Activated CD4-positive, CD25-positive, alpha-beta regulatory T cell treated with anti-CD3 and anti-CD28 coated beads, Interleukin-2, amount 50 U/mL, for 72 hours (primary cell): ENCODE data around the gene PPP6R2.

Experiments
- DNase-seq: peaks from one replicate; pipeline ENCODE4 v3.0.0; 2021

PPP6R2 gene

GRCh38 chr22:50342651-50343540, at the start of gene PPP6R2:
PPP6R2 (plus strand) TSS chr22:50343327; CDS start chr22:50393909, 50,582 bp downstream.
- DNase-seq: peak; percentile 94

GRCh38 chr22:50293441-50294318, 49.4 kb upstream of the PPP6R2 start:
- no peak for DNase-seq

GRCh38 chr22:50294319-50294656, 48.8 kb upstream of the PPP6R2 start:
- DNase-seq: no peak

- no peak for DNase-seq
Measured at GRCh38 chr22:50296658-50297490, 46.3 kb upstream of the PPP6R2 start.

GRCh38 chr22:50297510-50298265, 45.4 kb upstream of the PPP6R2 start:
- no peak for DNase-seq

- DNase-seq: no peak
Measured at GRCh38 chr22:50298266-50298637, 44.9 kb upstream of the PPP6R2 start.

GRCh38 chr22:50298937-50299784, 44.0 kb upstream of the PPP6R2 start:
- no peak for DNase-seq

GRCh38 chr22:50299785-50300619, 43.1 kb upstream of the PPP6R2 start:
- DNase-seq: no peak

GRCh38 chr22:50300620-50301257, 42.4 kb upstream of the PPP6R2 start:
- DNase-seq: no peak

- DNase-seq: no peak
Measured at GRCh38 chr22:50301581-50301991, 41.5 kb upstream of the PPP6R2 start.

GRCh38 chr22:50302041-50302541, 41.0 kb upstream of the PPP6R2 start:
- no peak for DNase-seq

GRCh38 chr22:50302564-50302963, 40.6 kb upstream of the PPP6R2 start:
- no peak for DNase-seq

- DNase-seq: no peak
Measured at GRCh38 chr22:50303515-50303847, 39.6 kb upstream of the PPP6R2 start.

GRCh38 chr22:50303848-50304527, 39.1 kb upstream of the PPP6R2 start:
- no peak for DNase-seq

- no peak for DNase-seq
Measured at GRCh38 chr22:50304528-50305392, 38.4 kb upstream of the PPP6R2 start.

GRCh38 chr22:50305393-50305922, 37.7 kb upstream of the PPP6R2 start:
- no peak for DNase-seq

- no peak for DNase-seq
Measured at GRCh38 chr22:50305923-50306566, 37.1 kb upstream of the PPP6R2 start.
